Suppressor macrophage (primary cell): ENCODE data around the gene SPATA7.
A peak's percentile ranks its signal among the peaks of the same experiment; 100 is the strongest.
"Not testable (repeated sequence)": the region's sequence is repeated elsewhere in the genome, so short reads cannot be mapped to it uniquely, and the experiment has no call there.

Experiments
- DNase-seq, 4 experiments: peaks; one replicate each; pipeline ENCODE4 v3.0.0-alpha.2; 2020 to 2022
- total RNA-seq, 17 experiments: gene quantifications; one replicate each; lab custom pipeline; 2026; ENCODE audit warnings: mixed read lengths in 6 of 17, inconsistent platforms in 3 of 17; lab: John Stamatoyannopoulos, UW

SPATA7 gene
- 1.8 to 9.8 (median 3.7) reads per million in 17 experiments for total RNA-seq

DNA sequence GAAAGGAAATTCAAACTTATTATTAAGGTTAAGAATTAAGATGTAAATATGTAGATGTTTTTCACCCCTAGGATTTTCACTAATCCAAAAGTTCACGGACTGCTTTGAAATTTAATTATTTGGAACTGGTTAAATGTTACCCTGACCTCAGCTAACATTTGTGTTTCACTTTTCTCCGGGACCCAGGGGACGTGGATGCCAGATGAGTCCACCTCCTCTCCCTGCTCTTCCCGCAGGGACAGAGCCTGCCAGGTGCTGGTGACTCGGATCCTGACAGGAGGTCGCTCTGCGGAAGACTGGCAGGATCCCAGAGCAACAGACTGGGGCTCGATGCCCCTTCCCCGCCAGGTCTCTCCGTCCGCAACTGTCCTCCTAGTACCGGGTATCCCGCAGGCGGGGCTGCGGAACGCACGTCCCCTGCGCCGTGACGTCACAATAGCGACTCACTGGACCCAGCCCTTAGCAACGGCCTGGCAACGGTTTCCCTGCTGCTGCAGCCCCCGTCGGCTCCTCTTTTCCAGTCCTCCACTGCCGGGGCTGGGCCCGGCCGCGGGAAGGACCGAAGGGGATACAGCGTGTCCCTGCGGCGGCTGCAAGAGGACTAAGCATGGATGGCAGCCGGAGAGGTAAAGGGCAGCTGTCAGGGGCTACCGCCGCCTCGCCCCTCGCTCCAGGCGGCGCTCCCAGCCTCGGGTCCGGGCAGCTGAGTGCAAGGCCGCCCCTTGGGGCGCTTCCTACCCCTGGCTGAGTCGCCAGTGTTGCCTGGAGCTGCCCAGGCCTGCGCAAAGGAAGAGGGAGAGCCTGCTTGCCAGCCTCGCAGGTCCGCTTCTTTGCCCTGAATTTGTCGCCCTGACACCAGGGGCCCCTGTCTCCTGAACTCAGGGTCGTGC is at the start of gene SPATA7:
TSS of gene SPATA7 (plus strand) at position 446 of the 890 bp plus-strand sequence. CDS start at position 608, 162 bp downstream.
- DNase-seq: peak; percentile 87 to 94 (median 92)

GRCh38 chr14:88340357-88340756 is 45.1 kb upstream of the SPATA7 start:
- DNase-seq: no peak

- DNase-seq: no peak
Observed at GRCh38 chr14:88342980-88343379, 42.5 kb upstream of the SPATA7 start.

DNA sequence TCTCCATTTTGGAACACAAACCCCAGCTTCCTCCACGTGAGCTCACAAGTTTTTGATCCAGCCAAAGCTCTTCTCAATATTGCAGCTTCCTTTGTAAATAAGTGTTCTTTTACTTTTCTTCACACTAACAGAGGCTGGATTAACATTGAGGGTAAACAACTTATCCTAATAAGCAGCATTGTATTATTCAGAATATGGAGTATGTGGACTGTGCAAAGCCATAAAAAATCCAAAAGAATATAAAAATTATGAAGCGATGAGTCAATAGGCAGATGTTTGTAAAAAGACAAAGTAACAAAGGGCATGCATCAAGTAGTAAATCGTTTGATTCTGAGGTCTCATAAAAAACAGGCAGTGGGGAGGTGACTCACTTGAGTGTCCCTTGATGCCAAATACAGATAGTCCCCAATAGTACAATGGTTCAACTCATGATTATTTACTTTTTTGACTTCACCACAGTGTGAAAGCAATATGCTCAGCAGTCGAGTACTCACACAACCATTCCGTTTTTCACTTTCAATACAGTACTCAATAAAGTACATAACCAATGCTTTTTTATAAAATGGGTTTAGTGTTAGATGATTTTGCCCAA is 39.3 kb upstream of the SPATA7 start:
- DNase-seq: no peak

DNA sequence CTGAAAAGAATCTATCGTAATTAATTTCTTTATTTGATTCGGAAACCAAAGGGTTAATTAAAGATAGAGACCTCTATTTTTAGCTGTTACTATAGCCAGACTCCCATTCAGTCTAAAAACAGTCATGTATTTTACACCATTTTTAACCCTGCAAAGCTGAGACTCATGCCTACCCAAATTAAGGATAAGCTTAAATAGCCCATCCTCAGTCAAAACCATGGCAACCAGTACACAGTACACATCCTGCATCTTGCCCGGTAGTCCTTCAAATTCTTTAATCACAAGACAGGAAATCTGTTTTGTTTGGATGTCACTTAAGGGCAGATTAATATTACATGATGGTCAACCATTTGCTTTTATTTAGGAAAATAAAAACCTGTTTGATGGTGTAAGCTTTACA is 36.9 kb upstream of the SPATA7 start:
- no peak for DNase-seq

DNA sequence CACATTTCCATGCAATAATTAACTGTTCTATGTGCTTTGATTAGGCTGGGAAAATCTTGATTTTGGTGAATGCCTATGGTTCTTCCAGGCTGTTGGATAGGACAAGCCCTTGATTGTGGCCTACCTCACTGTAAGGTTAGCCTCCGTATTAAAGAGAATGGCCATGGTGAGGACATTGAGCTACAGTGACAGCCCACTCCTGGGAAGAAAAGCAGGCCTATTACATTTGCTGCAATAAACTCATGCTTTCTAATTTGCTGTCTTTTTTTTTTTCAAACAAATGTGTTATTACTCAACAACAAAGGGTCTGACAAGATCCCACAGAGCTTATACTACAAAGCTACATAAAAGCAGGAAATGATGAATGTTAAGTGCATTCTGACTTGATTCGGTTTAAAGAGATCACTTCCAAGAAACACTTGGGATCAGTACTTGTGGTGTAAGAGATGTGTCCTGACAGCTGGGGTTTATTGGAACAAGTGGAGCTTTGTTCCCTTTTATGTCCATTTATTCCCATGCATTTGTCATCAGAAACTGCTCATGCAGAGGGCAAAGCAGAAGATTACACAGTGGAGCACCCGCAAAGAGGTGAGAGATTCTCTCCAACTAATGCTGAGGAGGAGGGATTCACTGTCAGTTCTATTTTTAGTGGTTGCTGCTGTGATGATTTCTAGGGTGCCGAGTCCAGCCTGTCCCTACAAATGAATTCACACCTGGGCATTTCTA is 33.3 kb upstream of the SPATA7 start:
- DNase-seq: no peak

- no peak for DNase-seq
Observed at GRCh38 chr14:88352698-88353097, 32.8 kb upstream of the SPATA7 start.

DNA sequence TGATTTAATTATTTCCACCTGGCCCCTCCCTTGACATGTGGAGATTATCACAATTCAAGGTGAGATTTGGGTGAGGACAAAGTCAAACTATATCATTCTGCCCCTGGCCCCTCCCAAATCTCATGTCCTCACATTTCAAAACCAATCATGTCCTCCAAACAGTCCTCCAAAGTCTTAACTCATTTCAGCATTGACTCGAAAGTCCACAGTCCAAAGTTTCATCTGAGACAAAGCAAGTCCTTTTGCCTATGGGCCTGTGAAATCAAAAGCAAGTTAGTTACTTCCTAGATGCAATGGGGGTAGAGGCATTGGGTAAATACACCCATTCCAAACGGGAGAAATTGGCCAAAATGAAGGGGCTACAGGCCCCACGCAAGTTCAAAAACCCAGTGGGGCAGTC is 31.1 kb upstream of the SPATA7 start:
- DNase-seq: no peak

DNA sequence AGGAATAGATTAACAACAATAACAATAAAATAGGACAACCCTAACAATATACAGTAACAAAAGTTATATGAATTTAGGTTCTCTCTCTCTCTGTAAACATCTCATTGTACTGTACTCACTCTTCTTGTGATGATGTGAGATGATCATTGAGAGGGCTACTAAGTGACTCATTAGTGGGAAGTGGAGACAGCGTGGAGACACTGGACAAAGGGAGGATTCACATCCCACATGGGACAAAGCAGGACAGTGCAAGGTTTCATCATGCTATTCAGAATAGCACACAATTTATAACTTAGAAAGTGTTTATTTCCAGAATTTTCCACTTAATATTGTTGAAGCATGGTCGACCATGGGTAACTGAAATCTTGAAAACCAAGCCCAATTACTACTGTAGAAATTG is 26.0 kb upstream of the SPATA7 start:
- DNase-seq: no peak

DNA sequence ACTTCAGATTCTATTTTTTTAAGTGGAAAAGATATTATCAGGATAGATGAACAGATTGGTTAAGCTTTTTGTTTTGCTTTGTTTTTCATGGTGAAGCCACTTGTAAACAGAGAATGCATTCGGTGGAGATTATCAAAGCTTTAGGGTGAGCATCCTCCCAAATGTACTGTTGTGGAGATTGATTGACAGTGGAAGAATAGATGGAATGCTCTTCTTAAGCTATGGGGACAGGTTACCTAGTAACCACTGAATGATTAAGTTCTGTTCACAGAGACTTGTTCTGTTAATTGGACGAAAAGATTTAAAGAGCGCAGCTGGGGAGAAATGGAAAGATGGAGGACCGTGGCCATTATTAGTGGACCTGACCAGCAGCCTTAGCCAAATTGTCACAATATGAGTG is 21.8 kb upstream of the SPATA7 start:
- DNase-seq: no peak

- no peak for DNase-seq
Observed at GRCh38 chr14:88364710-88365413, 20.6 kb upstream of the SPATA7 start.

GRCh38 chr14:88369496-88369895 is 16.0 kb upstream of the SPATA7 start:
- DNase-seq: peak; percentile 16 to 58 (median 54)

DNA sequence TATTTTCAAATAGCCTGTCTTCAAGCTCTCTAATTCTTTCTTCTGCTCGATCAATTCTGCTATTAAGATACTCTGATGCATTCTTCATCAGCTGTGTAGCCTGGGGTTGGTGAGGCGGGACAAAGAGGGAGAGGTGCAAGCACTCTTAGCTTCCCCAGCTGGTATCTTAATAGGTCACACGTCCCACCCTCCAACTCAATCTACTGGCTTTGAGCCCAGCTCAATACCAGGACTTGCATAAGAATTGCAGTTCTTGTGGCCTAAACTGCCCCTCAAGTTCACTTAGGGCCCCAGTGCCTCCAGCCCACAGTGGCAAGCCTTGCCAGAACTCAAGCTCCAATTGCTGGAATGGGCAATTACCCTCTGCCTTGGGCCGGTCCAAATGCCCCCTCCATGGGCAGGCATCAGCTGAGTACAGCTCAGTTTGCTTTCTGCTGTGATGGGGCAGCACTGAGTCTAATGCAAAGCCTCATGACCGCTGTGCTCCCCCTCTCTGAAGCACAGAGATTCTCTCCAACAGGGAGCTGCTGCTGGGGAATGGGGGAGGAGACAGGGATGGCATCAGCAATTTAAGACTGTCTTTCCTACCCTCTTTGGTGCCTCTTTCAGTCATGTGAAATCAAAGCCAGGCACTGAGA is 5.6 kb upstream of the SPATA7 start:
- DNase-seq: no peak

GRCh38 chr14:88380405-88380804 is 5.1 kb upstream of the SPATA7 start:
- peak in 2 of 4 experiments; percentile 19 to 43 for DNase-seq

DNA sequence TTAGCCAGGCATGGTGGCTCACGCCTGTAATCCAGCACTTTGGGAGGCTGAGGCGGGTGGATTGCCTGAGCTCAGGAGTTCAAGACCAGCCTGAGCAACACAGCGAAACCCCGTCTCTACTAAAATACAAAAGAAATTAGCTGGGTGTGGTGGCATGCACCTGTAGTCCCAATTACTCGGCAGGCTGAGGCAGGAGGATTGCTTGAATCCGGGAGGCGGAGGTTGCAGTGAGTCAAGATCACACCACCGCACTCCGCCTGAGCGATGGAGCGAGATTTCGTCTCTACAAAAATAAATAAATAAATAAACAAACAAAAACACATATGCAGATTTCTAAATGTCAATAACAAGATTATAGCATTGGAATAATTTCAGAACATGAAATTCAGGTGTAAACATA is 3.8 kb upstream of the SPATA7 start:
- DNase-seq: not testable (repeated sequence)

DNA sequence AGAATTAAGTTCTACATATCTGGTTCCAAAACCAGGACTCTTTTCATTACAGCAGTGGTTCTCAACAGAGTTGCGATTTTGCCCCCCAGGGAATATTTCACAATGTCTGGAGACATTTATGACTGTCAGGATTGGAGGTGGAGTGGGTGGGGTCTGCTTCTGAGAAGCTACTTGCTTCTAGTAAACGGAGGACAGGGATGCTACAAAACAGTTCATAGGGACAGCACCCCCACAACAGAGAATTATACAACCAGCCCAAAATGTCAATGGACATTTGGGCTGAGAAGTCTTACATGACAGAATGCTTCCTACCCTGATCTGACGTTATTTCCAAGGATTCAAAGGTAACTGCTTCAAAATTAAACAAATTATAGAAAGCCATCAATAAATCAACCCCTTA is 739 bp upstream of the SPATA7 start:
- peak in 2 of 4 experiments; percentile 3 to 12 for DNase-seq

DNA sequence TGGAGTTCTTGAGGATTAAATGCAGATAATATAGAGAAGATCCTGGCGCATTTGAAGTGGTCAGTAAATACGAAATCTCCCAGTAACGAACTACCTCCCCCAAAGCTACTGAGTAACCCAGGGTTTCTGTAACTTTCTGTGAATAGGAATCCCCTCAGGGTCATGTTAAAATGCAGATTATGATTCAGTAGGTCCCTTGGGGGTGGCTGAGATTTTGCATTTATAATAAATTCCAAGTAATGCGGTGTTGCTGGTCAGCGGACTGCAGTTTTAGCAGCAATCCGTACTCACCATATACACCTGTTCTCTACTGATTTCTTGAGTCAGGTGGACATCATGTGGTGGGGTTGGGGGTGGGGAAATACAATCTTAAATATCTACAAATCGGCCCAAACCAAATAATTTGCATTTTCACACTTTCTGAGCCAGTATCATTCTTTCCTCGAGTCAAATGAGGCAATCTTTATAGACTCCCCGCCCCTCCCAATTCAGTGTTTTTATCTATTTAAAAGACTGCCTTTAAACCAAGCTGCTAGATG is 868 bp downstream of the SPATA7 start:
- no peak for DNase-seq

- DNase-seq: peak in 1 of 4 experiments; percentile 27
Observed at GRCh38 chr14:88388741-88389282, 3.4 kb downstream of the SPATA7 start.

DNA sequence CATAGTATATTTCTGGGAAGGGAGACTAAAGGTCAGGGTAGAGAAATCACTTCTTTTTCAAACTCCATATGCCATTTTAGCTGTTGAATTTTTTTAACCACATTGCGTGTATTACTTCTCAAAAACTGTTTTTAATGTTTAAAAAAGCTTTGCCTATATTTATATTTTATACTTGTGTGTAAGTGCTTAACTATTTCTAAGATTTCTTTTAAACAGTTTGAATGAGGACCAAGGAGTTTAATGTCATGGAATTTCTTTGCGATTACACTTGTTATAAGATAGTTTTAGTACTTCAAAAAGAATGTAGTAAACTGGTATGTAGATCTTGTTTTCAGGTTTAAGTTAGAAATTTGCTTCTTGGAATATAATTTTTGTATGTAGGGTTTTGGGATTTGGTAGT is 7.2 kb downstream of the SPATA7 start:
- DNase-seq: no peak

- no peak for DNase-seq
Observed at GRCh38 chr14:88411039-88411438, 25.6 kb downstream of the SPATA7 start.

DNA sequence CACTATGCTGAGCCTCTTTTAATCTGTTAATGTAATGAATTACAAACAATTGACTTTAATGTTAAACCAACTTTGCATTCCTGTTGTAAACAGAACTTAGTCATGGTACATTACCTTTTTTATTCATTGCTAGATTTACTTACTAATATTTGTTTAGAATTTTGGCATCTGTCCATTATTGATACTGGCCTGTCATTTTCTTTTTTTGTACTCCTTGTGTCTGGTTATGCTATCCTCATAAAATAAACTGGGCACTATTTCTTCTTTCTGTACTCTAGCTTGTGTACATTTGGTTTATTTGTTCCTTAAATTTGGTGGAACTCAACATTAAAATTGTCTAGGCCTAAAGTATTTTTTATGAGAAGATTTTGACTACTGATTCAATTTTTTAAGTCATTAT is 32.1 kb downstream of the SPATA7 start:
- no peak for DNase-seq

GRCh38 chr14:88420187-88420586 is 34.7 kb downstream of the SPATA7 start:
- DNase-seq: no peak
